NCI-H69 (cell line): Measurements from ENCODE around the gene DUSP19.

Experiments
- DNase-seq: peaks from one replicate; lab custom pipeline; 2025; lab: John Stamatoyannopoulos, UW

The DUSP19 gene

DNA sequence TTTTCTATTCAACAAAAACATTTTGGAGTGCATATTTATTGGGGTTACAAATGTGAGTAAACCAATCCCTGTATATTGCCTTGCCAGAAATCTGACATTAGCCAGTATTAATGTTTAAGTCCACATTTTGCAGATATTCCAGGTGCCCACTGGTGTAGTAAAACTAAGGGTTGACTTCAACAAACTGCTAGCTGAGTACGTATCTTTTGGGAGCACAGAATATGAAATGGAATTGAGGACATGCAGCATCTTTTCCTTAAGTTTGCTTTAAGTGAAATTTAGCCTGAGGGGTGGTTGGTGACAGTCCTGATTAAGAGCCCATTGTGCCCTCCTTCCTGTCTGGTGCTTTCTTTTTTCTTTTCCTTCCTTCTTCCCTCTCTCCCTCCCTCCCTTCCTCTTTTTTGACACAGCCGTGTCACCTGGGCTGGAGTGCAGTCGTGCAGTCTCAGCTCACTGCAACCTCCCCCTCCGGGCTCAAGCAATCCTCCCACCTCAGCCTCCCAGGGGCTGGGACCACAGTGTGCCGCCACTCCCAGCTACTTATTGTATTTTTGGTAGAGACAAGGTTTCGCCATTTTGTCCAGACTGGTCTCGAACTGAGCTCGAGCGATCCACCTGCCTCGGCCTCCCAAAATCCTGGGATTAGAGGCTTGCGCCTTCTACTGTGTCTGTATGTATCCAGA lies 47.3 kb downstream of the DUSP19 start:
- peak; percentile 64 for DNase-seq

DNA sequence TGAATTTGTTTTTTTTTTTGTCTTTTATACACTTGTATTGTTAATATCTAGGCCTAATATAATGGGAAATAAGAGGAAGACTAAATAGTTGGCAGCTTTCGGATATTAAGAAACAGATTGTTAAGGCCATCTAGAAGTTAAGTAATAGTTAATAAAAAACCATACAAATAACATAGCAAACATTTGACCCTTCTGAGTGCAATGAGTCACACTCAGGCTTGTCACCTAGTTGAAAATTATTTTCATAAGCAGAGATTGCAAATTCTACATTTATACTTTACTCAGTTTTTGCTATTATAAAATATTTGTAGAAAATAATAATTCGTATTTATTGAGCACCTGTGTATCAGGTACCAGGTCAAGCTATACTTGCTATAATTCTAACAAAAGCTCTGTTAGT lies 48.1 kb downstream of the DUSP19 start:
- DNase-seq, result no peak

DNA sequence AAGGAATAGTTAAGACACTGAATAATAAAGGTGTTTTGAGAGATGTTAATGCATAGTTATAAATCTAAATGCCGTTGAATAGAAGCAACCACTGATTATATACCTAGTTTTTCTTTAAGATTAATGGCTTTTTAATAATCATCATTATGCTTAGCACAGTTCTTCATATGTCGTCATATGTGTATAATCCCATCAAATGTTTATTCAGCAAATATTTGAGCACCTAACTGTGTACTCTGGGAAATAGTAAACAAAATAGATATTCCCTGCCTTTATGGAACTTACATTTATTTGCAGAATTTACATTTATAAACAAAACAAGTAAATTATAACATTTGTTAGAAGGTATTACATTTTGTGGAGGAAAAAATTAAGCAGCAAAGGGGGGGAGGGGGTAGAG lies 55.5 kb downstream of the DUSP19 start:
- peak; percentile 26 for DNase-seq

DNA sequence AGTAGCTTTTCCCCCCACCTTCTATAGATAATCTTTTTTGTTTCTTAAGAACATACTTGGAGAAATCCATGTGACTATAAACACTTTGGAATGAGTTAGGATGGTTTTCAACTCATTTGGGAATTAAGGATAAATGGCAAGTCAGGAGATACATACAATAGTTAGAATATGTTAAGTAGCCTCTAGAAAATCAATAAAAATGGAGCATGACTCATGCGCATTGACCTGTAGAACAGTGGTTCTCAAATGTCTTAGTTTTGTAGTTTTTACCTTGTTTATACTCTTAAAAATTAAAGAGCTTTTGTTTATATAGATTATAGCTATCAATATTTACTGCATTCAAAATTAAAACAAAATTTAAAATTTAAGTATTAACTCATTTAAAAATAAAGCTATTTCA lies 70.4 kb downstream of the DUSP19 start:
- DNase-seq, result no peak

DNA sequence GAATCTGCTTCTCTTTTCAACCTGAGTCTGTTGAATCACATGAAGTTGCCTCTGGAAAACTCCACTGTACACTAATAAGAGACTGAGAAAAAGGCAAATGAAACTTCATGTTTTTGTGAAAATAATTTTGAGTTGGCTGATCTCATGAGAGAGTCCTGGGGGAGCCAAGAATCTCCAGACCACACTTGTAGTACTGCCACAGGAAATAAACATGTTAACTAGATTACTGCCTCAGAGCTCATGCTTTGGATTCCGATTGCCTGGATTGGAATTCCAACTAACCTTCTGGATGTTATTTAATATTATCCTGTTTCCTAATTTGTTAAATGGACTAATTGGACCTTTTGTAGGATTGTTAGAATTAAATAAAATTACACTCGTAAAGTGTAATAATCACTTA lies 70.9 kb downstream of the DUSP19 start:
- no peak for DNase-seq
